Fibroblast of skin of right biceps (primary cell): Measurements from ENCODE around the gene HIVEP3.
A peak's percentile ranks its signal among the peaks of the same experiment; 100 is the strongest.

ENCODE experiments used
- DNase-seq: peaks from one replicate; pipeline ENCODE4 v3.0.0-alpha.2; 2013

Gene HIVEP3

GRCh38 chr1:41749991-41750745, 168.6 kb downstream of the HIVEP3 start:
- DNase-seq, result no peak

- no peak for DNase-seq
Observed at GRCh38 chr1:41745022-41745421, 173.7 kb downstream of the HIVEP3 start.

- DNase-seq, result peak; percentile 95
Observed at GRCh38 chr1:41743366-41743765, 175.4 kb downstream of the HIVEP3 start.

- DNase-seq, result peak; percentile 92
Observed at GRCh38 chr1:41742219-41742618, 176.5 kb downstream of the HIVEP3 start.

GRCh38 chr1:41741244-41741643, 177.5 kb downstream of the HIVEP3 start:
- no peak for DNase-seq

GRCh38 chr1:41740630-41741239, 178.0 kb downstream of the HIVEP3 start:
- no peak for DNase-seq

GRCh38 chr1:41740058-41740457, 178.7 kb downstream of the HIVEP3 start:
- no peak for DNase-seq

GRCh38 chr1:41739061-41739955, 179.4 kb downstream of the HIVEP3 start:
- DNase-seq, result peak; percentile 81

GRCh38 chr1:41738475-41738874, 180.2 kb downstream of the HIVEP3 start:
- DNase-seq, result peak; percentile 60

GRCh38 chr1:41738006-41738405, 180.7 kb downstream of the HIVEP3 start:
- no peak for DNase-seq

GRCh38 chr1:41735631-41736260, 183.0 kb downstream of the HIVEP3 start:
- peak; percentile 45 for DNase-seq

- DNase-seq, result no peak
Observed at GRCh38 chr1:41735139-41735538, 183.6 kb downstream of the HIVEP3 start.

GRCh38 chr1:41734201-41734970, 184.3 kb downstream of the HIVEP3 start:
- DNase-seq, result no peak

GRCh38 chr1:41733725-41734124, 185.0 kb downstream of the HIVEP3 start:
- DNase-seq, result no peak

GRCh38 chr1:41733021-41733420, 185.7 kb downstream of the HIVEP3 start:
- no peak for DNase-seq

- no peak for DNase-seq
Observed at GRCh38 chr1:41731516-41732030, 187.1 kb downstream of the HIVEP3 start.

GRCh38 chr1:41730806-41731205, 187.9 kb downstream of the HIVEP3 start:
- DNase-seq, result no peak

- no peak for DNase-seq
Observed at GRCh38 chr1:41728403-41729202, 190.1 kb downstream of the HIVEP3 start.

GRCh38 chr1:41727749-41728115, 191.0 kb downstream of the HIVEP3 start:
- no peak for DNase-seq

- no peak for DNase-seq
Observed at GRCh38 chr1:41726899-41727748, 191.6 kb downstream of the HIVEP3 start.
